GM21367 (cell line): Measurements from ENCODE around the gene PLEKHA4.
"Not testable (repeated sequence)": the region's sequence is repeated elsewhere in the genome, so short reads cannot be mapped to it uniquely, and the experiment has no call there.

Experiments
- ATAC-seq: cut with Tn5 transposase; IDR thresholded peaks from one replicate; pipeline ENCODE4 v1.9.1; 2021; ENCODE audit not compliant: unreplicated experiment

The PLEKHA4 gene

DNA sequence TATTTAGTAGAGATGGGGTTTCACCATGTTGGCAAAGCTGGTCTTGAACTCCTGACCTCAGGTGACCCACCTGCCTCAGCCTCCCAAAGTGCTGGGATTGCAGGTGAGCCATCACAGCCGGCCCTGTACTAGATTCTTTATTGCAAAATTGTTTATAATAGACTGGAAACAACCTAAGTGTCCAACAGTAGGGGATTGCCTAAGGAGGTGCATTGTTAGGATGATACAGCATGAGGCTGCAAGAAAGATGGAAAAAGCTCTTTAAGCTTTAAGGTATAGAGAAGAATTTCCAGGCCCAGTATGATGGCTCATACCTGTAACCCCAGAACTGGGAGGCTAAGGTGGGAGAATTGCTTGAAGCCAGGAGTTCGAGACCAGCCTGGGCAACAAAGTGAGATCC lies 65.8 kb downstream of the PLEKHA4 start:
- ATAC-seq, result no peak

DNA sequence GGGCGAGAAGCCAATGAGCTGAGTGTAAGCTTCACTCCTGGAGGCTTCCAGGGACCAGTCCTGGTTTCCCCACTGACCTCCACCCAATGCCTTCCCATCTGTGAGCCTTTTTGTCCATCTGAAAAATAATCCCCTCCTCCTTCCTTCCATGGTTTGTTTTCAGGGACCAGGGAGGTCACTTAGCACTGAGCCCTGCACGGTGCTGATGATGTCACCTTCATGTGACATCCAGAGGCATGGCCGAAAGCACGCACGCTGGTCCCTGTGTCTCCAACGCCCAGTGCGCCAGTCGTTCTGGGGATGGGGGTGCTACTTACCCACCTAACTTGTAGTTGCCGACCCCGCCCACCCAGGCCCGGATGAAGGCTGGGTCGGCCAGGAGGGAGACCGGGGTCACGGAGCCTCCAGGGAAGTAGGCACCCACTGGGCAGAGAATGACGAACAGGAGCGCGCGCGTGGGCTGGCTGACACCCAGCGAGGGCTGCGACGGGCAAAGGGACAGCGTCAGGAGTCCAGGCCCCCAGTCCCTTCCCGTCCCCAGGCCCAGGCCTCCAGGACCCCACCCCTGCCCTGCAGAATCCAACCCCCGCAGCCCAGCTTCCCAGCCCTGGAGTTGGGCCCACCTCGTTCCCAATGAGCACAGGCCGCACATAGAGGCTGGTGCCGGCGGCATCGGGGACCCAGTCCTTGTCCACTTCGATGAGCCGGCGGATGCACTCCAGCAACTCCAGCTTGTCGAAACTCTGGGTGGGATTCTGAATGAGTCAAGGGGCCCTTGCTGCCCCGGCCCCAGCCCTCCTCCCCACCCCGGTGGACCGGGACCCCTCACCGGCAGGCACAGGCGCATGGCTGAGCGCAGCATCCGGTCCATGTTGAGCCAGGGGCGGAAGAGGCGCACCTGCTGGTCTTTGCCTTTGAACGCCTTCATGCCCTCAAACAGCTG lies 68.8 kb downstream of the PLEKHA4 start:
- ATAC-seq, result no peak

GRCh38 chr19:48798937-48799336 lies 69.5 kb downstream of the PLEKHA4 start:
- no peak for ATAC-seq

DNA sequence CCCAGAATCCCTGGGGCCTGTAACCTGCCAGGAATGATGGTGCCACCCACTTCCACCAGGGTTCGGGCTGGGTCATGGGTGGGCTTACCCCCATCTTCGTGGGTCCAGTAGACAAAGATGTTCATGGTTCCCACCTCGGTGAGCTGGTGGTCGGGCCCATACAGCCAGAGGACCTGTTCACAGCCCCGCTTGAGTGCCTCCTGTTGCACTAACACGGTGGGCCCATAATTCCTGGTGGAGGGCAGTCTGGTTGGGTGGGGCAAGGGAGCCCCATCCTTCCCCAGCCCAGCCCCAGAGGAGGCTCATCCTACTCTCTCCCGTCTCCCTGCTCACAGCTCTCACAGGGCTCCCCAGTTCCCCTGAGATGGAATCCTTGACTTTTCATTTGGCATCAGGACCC lies 71.3 kb downstream of the PLEKHA4 start:
- ATAC-seq, result no peak

DNA sequence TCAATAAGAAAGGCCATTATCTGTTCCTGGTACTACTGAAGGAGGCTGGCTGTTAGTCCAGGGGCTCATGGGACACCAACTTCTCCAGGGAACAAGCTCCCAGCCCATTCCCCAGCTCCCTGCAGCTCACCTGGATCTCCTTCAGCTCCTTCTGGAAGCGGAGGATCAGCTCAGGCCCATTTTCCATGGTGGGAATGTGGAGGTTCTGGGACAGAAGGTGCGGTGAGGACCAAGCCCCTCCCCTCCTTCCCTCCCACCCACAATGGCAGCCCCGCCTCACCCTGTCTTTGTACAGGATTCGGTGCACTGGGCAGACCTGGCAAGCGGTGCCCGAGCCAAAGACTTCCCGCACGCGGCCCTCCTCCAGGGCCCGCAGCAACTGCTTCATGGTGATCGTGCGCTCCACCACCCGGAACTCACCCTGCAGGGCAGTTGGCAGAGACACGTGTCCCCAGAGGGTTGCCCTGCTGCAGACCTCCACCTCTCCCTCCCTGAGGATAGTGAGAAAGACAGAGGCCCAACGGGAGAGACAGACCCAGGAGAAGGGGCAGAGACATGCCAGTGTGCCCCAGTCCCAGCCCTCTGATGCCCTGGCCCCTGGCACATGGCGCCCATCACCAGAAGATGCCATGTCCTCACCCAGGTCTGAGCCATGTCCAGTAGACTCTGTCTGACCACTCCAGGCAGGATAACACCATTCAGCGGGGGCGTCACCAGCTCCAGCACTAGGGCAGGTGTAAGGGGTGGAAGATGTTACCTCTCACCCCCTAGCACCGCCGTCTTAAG lies 71.9 kb downstream of the PLEKHA4 start:
- no peak for ATAC-seq

GRCh38 chr19:48795685-48796070 lies 72.7 kb downstream of the PLEKHA4 start:
- ATAC-seq, result no peak

DNA sequence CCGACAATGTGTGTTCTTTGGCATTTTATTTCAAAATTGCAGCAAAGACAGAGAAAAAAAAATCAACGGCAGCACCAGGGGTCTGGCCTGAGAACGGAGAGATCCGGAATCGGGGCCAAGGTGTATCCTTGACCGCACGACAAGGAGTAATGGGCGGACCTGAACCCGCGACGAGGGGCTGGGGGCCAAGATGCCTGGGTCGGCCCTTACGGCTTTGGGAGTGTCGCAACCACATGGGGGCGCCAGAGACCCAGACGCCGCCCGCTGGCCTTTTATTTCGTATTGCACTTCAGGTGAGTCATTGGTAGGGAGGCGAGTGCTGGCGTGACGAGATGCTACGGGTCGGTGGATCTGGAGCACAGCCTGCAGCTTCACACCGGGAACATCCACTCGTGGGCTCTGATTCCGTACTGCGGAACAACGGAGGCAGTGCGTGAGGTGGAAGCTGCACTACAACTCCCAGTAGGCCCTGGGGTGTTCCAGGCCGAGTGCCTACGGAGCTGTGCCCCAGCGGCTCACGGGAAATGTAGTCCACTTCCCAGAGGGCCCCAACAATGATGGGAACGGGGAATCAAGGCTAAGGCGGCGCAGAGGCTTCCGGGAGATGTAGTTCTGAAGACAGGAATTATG lies 73.2 kb downstream of the PLEKHA4 start:
- ATAC-seq, result peak; percentile 76

DNA sequence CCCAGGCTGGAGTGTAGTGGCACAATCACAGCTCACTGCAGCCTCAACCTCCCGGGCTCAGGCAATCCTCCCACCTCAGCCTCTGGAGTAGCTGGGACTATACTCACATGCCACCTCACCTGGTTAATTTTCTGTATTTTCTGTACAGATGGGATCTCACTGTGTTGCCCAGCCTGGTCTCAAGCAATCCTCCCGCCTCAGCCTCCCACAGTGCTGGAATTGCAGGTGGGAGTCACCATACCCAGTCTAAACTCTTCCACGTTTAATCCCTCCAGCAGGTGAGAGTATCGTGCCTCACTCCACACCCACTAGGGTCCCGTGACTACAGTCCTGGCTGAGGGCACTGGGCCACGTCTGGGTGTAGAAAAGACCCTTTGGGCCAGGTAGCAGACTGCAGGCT lies 74.1 kb downstream of the PLEKHA4 start:
- no peak for ATAC-seq

DNA sequence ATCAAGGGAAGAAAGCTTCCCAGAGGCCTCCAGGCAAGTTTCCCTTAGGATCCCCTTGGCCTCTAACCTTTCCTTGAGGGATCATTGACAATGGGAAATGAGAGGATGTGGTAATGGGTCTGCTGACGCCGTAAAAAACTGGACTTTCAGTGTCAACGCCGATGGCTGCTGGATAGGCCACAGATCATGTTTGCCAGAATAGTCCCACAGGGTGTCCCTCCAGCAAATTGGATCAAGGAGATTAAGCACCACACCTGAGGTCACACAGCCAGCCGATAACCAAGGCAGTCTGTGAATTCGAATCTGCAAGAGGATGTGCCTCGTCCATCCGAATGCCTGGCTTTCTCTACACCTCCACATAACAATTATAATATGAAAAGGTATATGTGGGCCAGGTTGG lies 75.1 kb downstream of the PLEKHA4 start:
- ATAC-seq, result no peak

DNA sequence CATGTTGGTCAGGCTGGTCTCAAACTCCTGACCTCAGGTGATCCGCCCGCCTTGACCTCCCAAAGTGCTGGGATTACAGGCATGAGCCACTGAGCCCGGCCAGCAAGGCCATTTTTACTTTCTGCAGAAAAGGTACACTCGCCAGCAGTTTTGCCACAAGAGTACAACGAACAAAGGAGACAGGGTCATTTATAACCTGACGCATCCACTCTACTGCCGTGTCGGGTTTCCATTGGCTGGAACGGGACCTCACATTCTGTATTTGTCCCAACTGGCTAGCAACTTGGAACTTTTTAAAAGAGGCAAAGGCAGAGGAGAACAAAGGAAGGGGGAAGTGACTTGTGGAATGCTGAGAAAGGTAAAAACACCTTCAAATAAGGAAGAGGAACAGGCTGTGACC lies 81.1 kb downstream of the PLEKHA4 start:
- not testable (repeated sequence) for ATAC-seq
